HUES6 (cell line): Measurements from ENCODE around the gene WBP11.

Experiments
- H3K27ac ChIP-seq: 2 replicates; pipeline ENCODE4 v1.7.0; 2013; ENCODE audit warnings: low read depth, mild to moderate bottlenecking, low read length, inconsistent platforms
- H3K27me3 ChIP-seq: 2 replicates; pipeline ENCODE4 v1.6.1; 2013; ENCODE audit warnings: low read length; ENCODE audit not compliant: control insufficient read depth, insufficient read depth
- H3K36me3 ChIP-seq: 2 replicates; pipeline ENCODE4 v1.6.1; 2013; ENCODE audit warnings: low read length; ENCODE audit not compliant: control insufficient read depth, insufficient read depth
- H3K4me1 ChIP-seq: 2 replicates; pipeline ENCODE4 v1.6.1; 2013; ENCODE audit warnings: low read length; ENCODE audit not compliant: control insufficient read depth, insufficient read depth
- H3K4me3 ChIP-seq: 2 replicates; pipeline ENCODE4 v1.5.1; 2013; ENCODE audit warnings: low read depth, low read length
- H3K9ac ChIP-seq: one replicate; pipeline ENCODE4 v1.6.1; 2013; ENCODE audit warnings: mild to moderate bottlenecking, low read length
- H3K9me3 ChIP-seq: 2 replicates; pipeline ENCODE4 v1.6.1; 2013; ENCODE audit warnings: low read depth, low read length; ENCODE audit not compliant: control insufficient read depth, insufficient read depth

WBP11 gene

DNA sequence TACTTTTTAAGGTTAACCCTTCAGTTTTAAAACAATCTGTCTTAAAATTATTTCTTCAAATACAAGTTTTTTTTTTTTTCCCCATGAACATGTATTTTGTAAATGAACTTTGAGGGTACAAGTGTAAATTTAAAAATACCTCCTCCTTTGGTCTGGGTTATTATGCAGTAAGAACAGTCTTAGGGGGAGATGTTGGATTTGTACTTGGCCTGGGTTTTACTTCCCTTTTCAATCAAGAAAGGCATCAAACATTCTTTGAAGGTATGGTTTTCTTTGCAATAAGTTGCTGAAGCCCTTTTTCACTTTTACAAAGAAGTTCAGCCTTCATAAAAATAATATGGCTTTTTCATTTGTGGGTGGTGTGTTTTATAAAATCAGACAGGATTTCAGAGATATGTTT, 20.5 kb downstream of the WBP11 start:
- Histone ChIP-seq H3K4me1 (no peaks in the 10 kb centered on the region), H3K4me3 (no peak overlapping the region), H3K27me3 (no peaks in the 10 kb centered on the region), H3K9me3 (no peaks in the 10 kb centered on the region), H3K27ac (no peak overlapping the region), H3K36me3 (peaks cover 29% of the 10 kb centered on the region), H3K9ac (no peak overlapping the region)

DNA sequence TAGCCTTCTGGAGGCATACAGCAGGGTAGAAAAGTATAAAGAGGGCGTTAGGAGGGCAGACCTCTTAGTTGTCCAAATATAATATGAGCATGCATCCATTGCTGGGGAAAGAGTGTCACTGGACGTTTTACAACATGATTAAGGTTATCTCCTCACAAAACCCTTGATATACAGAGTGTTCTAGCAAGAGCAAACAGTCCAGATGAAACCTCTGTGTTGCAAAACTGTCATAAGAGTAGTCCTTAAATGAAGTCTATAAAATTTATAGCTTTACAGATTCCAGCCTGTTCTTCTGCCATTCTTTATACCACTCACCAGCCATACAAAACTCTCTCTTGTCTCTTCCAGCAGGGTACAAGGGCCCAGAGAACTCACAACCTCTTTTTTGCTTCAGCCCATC, 21.7 kb downstream of the WBP11 start:
- Histone ChIP-seq H3K27ac (no peak overlapping the region), H3K27me3 (no peaks in the 10 kb centered on the region), H3K4me1 (peaks cover 10% of the 10 kb centered on the region), H3K36me3 (peaks cover 17% of the 10 kb centered on the region), H3K9ac (no peak overlapping the region), H3K9me3 (no peaks in the 10 kb centered on the region), H3K4me3 (no peak overlapping the region)

DNA sequence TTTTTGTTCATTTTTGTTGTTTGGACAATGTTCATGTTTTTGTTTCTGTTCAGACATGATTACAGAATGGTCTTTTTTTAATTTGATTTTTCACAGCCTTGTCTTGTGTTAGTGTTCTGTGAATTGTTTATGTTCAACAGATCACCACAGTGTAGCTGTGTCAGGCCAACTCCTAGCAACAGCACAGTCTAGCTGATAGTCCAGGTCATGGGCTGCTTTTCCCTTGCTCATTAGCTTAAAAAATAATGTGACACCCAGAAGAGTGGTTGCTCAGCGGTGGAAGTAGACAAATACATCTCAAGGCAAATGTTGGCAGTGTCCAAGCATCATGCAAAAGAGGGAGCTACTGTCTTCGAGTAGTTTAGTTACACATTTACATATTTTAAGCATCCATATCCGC, 22.4 kb downstream of the WBP11 start:
- Histone ChIP-seq H3K27ac (no peak overlapping the region), H3K4me3 (no peak overlapping the region), H3K36me3 (peaks cover 10% of the 10 kb centered on the region; the same call in 1 of the 2 replicates)

DNA sequence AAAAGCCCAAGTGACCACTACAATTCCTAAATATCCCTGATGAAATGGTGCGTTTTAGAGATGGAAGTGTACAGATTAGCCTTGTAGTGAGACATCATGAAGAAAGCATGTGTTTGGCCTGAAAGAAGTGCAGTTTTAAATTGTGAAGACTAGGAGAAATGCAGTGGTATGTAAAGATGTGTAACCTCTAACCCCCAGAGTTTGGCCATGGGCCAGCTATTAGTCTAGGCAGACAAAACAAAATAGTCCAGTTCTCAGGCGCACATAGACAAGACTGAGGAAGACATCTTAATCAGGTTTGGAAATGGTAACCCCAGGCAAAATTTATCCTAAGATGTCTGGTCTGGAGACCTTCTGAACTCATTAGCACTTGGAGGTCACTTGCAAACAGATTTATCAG, 23.4 kb downstream of the WBP11 start:
- H3K36me3 ChIP-seq = 0 out of 2 replicates have a peak, but pooled peaks cover under 1% of the 10 kb centered on the region
- H3K4me3 ChIP-seq = no peak overlapping the region
- no peaks in the 10 kb centered on the region for H3K9me3 ChIP-seq
- H3K27ac ChIP-seq = no peak overlapping the region
- no peaks in the 10 kb centered on the region for H3K27me3 ChIP-seq
- peaks cover 23% of the 10 kb centered on the region for H3K4me1 ChIP-seq
- H3K9ac ChIP-seq = no peak overlapping the region

More for the DNA sequence above, 22.4 kb downstream of the WBP11 start:
- Histone ChIP-seq H3K9ac (no peak overlapping the region), H3K27me3 (no peaks in the 10 kb centered on the region), H3K9me3 (no peaks in the 10 kb centered on the region), H3K4me1 (peaks cover 17% of the 10 kb centered on the region)

DNA sequence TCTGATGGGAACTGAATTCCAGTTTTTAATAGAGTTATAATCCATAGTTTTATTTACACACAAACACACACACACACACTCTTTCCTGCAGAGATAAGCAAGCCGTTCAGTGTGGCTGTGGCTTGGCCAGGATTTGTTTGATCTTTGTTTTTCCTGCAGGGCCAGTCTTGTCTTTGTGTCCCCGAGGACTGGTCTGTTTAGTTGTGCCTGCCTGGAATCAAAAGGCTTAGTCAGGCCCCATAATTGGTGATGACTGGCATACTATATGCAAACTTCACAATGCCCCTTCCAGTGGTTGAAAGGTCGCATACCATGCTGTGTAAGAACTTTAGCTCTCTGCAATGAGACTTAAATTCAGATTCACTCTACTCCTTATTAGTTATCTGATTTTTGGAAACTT, 26.0 kb downstream of the WBP11 start:
- Histone ChIP-seq H3K4me3 (no peak overlapping the region), H3K9ac (no peak overlapping the region), H3K27ac (no peak overlapping the region), H3K9me3 (no peaks in the 10 kb centered on the region), H3K36me3 (no peaks in the 10 kb centered on the region), H3K4me1 (peaks cover 23% of the 10 kb centered on the region), H3K27me3 (no peaks in the 10 kb centered on the region)

DNA sequence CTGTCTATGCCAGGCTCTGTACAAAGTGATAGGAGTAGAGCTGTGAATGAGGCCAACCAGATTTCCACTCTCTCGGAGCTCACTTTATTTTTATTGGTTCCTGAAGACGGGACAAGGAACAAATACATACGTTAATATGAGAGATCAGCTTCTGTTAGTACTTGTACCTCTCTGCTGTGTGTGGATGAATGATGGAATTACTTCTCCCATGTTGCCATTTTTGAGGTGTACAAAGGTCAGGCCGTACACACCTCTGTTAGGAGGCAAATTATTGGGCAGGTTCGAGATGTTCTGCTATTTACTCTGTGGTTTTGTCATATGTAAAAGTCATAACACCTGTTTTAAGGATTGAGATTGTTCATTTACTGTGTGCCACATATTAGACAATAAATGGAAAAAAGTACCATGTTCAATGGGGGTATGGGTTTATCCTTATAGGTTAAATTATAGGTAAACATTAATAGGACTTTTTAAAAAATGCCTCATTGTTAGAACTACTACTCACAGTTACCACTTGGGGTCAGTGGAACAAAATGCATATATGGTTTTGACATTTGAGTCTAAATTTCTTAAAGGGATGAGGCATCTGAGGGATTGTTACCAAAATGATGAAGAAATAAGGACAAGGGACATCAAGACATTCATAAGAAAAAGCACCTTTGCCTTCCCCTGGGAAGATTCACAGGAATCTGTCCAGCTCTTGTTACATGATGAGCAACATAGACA, 26.9 kb downstream of the WBP11 start:
- no peaks in the 10 kb centered on the region for H3K36me3 ChIP-seq
- H3K27ac ChIP-seq = no peak overlapping the region
- H3K4me3 ChIP-seq = peak overlapping the region; percentile 86; the same call in 1 of the 2 replicates
- no peaks in the 10 kb centered on the region for H3K27me3 ChIP-seq
- H3K9me3 ChIP-seq = no peaks in the 10 kb centered on the region
- peaks cover 23% of the 10 kb centered on the region for H3K4me1 ChIP-seq
- no peak overlapping the region for H3K9ac ChIP-seq

DNA sequence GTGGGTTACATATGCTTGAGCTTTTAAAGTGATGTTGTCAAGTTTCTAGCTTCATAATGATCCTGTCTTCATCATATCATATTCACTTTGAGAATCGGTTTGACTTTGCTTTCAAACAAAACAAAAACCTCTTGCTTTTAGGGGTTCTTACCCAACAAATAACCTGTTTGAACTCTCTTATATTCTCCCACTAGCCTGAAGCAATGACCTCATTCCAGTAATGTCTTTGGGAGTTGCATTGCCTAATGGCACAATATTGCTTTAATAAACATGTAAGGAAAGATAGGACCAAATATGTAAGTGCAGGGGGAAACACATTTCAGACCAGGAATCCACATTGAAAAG, 27.7 kb downstream of the WBP11 start:
- Histone ChIP-seq H3K27ac (no peak overlapping the region), H3K9me3 (no peaks in the 10 kb centered on the region), H3K9ac (peak overlapping the region; percentile 86), H3K4me1 (peaks cover 23% of the 10 kb centered on the region), H3K36me3 (no peaks in the 10 kb centered on the region), H3K27me3 (no peaks in the 10 kb centered on the region), H3K4me3 (peak overlapping the region; percentile 86)

DNA sequence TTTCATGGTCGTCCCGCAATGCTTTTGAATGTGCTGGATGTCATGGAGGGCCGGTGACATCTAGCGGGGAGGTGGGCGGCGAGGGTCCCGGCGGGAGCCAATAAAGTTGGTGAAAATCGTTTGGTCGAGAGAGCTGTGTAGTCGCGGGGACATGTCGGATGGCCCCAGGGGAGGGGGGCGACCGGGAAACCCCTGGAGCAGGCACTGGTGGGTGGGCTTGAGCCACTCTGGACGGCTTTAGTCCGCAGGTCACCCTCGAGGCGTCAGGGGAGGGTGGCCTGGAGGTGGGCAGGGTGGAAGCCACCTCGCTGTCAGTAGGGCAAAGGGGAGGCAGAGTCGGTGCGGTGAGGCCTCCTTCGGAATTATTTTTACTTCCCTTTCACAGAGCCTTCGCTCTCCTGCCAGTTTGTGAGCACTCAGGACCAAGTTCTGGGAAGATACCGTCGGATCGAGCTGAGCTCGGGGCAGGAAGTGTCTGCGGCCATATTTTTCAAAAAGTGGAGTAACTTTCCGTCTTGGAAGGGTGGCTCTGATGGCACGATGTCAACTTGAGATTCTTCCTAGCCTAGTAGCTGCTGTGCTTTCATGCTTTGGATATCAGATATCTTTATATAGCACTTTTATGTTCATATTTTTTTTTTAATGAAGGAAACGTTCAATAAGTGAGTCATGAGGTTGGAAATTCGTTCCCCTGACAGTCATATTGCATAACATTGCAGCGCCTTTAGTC, 28.2 kb downstream of the WBP11 start:
- H3K9me3 ChIP-seq = no peaks in the 10 kb centered on the region
- H3K4me1 ChIP-seq = peaks cover 23% of the 10 kb centered on the region
- H3K9ac ChIP-seq = peak overlapping the region; percentile 86
- peak overlapping the region; percentile 86 for H3K4me3 ChIP-seq
- no peaks in the 10 kb centered on the region for H3K36me3 ChIP-seq
- H3K27me3 ChIP-seq = no peaks in the 10 kb centered on the region
- no peak overlapping the region; the same call in 1 of the 2 replicates for H3K27ac ChIP-seq

DNA sequence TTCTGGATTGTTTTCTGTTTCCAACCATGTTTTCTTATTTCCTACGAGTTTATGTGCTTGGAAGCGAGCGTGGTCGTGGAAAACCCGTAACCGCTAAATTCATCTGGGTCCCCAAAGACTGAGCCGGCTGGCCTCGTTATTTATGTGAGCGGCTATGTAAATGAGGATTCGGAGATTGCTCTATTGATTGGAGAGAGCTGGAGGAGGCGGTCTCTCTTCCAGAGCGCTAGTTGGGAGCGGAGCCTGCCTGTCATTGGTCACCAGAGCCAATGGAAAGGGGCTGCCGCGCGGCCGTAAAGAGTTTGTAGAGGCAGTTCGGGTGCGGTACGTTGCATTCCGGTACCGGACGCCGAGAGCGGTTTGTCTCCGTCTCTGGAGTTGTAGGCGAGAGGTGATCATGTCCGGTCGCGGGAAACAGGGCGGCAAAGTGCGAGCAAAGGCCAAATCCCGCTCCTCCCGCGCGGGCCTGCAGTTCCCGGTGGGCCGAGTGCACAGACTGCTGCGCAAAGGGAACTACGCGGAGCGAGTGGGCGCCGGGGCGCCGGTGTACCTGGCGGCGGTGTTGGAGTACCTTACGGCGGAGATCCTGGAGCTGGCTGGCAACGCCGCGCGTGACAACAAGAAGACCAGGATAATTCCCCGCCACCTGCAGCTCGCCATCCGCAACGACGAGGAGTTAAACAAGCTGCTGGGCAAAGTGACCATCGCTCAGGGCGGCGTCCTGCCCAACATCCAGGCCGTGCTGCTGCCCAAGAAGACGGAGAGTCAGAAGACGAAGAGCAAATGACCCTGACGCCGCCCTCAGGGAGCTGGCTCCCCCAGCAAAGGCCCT, 29.0 kb downstream of the WBP11 start:
- Histone ChIP-seq H3K27me3 (no peaks in the 10 kb centered on the region), H3K36me3 (no peaks in the 10 kb centered on the region), H3K9ac (peak overlapping the region; percentile 86), H3K27ac (peak overlapping the region; percentile 62; the same call in 1 of the 2 replicates), H3K9me3 (no peaks in the 10 kb centered on the region), H3K4me1 (peaks cover 23% of the 10 kb centered on the region), H3K4me3 (peak overlapping the region; percentile 86)

DNA sequence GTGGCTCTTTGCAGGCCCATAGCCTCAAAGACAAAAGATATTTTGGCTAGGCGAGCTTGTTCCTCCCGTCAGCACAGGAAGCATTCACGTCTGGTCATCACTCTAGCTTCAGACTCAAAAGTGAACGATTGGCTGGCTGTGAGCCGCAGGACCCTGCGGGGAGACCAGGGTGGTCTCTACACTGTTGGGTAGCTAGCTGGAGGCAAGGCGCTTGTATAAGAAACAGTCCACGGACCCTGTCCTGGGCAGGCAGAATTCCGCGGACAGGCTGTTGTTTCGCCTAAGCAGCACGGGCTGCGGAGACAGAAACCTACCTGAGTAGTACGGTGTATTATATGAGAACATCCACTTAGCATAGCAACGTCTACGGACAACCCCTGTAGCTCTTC, 29.6 kb downstream of the WBP11 start:
- Histone ChIP-seq H3K27me3 (no peaks in the 10 kb centered on the region), H3K9me3 (no peaks in the 10 kb centered on the region), H3K9ac (peak overlapping the region; percentile 81), H3K4me3 (peak overlapping the region; percentile 86), H3K36me3 (no peaks in the 10 kb centered on the region), H3K27ac (peak overlapping the region; percentile 62; the same call in 1 of the 2 replicates), H3K4me1 (peaks cover 23% of the 10 kb centered on the region)
